Activated T-cell treated with anti-CD3 and anti-CD28 coated beads for 48 hours (primary cell): ENCODE data around the gene NEURL1B.
"Not testable (repeated sequence)": the region's sequence is repeated elsewhere in the genome, so short reads cannot be mapped to it uniquely, and the experiment has no call there.

Source experiments
- DNase-seq: peaks from one replicate; pipeline ENCODE4 v3.0.0-alpha.2; 2020; ENCODE audit warnings: low read depth

The NEURL1B gene, protein sequence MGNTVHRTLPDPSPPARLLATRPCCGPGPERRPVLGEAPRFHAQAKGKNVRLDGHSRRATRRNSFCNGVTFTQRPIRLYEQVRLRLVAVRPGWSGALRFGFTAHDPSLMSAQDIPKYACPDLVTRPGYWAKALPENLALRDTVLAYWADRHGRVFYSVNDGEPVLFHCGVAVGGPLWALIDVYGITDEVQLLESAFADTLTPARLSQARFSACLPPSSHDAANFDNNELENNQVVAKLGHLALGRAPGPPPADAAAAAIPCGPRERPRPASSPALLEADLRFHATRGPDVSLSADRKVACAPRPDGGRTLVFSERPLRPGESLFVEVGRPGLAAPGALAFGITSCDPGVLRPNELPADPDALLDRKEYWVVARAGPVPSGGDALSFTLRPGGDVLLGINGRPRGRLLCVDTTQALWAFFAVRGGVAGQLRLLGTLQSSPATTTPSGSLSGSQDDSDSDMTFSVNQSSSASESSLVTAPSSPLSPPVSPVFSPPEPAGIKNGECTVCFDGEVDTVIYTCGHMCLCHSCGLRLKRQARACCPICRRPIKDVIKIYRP

GRCh38 chr5:172640822-172641358 is at the start of gene NEURL1B:
TSS of gene NEURL1B (plus strand) at chr5:172641263. CDS start at chr5:172641407, 144 bp downstream.
- peak; percentile 54 for DNase-seq

DNA sequence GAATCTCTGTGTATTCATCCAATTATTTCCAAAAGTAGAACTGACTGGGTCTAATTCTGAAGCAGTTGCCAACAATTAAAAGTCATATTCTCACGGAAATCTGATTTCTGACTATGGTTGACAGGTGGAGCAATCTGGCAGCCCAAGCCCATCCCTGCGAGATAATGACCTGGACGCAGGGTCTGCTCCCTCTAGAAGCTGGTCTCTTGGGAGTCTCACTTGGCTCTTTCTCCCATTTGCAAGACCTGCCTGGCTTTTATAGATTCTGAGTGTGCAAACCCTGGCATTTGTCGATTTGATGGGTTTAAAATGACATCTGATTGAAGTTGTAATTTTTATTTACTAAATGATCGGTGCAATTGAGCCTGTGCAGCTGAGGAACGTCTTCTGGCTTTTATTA is 49.4 kb upstream of the NEURL1B start:
- DNase-seq = no peak

DNA sequence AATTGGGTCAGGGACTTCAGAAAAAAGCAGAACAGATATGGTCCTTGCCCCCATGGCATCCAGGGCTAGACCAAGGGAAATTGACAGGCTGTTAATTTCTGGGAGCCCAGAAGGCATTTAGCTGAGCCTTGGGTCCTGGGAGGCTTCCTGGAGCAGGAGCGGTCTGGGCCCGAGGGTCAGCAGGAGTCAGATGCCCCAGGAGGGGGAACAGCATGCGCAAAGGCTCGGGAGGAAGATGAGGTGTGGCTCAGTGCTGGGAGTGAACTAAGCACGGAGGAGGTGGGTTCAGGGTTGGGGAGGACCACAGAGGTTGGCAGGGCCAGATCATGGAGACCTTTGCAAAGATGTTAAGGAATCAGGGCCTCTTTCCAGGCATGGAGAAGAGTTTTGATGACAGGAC is 48.2 kb upstream of the NEURL1B start:
- no peak for DNase-seq

GRCh38 chr5:172593306-172593705 is 47.8 kb upstream of the NEURL1B start:
- DNase-seq = no peak

DNA sequence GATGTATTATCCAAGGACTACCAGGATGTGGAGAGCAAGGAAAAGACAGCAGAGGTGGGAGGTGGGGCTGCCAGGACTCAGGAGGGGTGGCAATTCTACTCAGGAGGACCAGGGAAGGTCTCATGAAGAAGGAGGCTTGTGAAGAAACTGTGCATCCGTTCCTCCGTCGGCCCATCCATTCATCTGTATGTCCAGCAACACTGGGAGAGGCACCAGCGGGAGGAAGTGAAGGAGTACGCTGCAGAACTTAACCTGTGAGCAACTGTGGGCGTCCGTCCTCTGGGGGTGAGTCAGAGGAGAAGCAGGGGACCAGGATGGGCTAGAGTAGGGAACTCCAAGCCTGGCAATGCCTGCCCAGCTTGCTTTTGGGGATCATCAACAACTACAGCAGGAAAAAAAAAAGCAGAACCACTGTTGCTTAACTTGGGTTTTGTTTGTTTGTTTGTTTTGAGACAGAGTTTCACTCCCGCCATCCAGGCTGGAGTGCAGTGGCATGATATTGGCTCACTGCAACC is 47.3 kb upstream of the NEURL1B start:
- no peak for DNase-seq

GRCh38 chr5:172594431-172594830 is 46.6 kb upstream of the NEURL1B start:
- DNase-seq = no peak

GRCh38 chr5:172594867-172595466 is 46.1 kb upstream of the NEURL1B start:
- DNase-seq = no peak

GRCh38 chr5:172595596-172596455 is 45.2 kb upstream of the NEURL1B start:
- DNase-seq = no peak

GRCh38 chr5:172596638-172597231 is 44.3 kb upstream of the NEURL1B start:
- no peak for DNase-seq

DNA sequence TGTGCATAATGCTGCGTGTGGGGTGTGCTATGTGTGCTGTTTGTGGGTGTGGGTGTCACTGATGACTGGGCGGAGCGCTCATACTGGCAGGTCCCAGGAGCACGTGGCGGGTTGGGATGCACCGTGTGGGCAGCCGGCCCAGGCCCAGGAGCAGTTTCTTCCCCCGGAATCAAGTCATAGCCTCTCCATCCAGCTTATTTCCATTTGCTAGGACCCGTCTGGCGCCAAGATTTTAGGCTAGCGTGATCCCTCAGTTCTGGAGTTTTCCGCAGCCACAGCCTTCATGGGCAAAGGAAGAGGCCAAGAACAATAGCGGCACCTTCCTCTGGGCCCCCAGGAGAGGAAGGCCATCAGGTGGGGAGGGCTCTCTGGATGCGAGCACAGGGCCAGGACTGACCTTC is 43.3 kb upstream of the NEURL1B start:
- no peak for DNase-seq

DNA sequence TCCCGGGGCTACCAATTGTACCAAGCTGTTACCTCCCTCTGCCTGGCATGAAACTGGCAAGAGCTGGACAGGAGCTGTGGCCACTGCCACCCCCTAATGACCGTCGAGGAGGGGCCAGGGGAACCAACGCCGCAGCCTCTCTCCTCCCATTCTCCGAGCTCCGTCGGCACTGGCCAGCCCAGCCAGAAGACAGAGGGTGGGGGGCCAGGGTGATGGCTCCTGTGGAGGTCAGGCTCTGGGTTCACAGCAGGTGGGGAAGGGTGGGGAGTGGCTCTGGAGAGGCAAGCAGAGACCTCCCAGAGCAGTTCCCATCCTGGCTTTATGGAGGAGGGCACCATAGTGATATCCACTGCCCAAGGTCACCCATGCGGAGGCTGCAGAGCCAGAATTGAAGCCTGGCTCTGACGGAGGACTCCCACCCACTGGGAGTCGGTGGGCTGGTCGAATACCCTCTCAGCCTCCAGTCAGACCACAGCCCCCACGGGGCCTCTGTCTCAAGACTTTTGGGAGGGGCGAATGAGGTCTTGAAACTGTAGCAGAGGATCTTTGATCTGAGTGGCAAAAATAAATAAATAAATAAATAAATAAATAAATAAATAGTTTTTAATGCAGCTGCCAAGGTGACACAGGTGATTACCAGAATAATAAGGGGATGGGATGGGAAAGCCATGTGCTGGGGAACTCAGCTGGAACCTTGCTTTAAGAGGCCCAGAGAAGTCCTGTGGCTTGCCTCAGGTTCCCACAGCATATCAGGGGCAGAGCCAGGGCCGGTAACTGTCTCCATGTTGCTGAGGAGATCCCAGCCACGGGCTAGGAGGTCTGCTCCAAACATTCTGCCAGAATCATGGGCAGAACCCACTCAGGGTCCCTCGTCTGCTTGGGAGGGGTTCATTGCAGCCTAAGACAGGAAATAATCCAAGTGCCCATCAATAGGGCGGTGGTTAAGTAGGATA is 42.5 kb upstream of the NEURL1B start:
- no peak for DNase-seq

DNA sequence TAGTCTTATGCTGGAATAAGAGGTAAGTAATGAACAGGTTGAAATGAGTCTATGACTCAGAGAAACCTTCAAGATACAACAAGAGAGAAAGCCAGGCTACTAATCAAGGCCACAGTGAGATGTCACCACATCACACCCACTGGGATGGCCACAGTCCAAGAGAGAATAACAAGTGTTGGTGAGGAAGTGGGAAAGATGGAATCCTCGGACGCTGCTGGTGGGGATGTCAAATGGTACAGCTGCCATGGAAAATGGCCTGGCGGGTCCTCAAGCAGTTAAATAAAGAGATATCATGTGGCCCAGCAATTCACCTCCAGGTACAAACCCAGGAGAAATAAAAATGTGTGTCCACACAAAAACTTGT is 41.9 kb upstream of the NEURL1B start:
- no peak for DNase-seq

DNA sequence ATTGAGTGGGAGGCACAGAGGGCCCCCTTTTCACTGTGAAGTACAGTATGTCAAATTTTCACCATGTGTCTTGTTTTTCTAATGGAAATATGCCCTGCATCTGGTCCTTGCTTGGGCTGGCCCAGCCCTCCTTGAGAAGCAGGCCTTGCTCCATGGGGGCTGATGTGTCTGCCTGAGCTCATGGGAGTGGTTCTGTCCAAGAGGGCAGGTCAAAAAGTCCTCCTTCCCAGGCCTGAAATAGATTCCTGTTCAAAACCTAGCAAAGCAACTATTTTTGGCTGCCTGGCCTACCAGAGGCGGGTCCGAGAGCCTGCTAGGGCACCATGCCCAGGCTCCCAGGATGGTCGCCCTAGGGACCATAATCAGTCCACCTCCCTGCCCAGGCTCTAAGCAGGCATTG is 40.5 kb upstream of the NEURL1B start:
- DNase-seq = no peak

- not testable (repeated sequence) for DNase-seq
Measured at GRCh38 chr5:172601576-172601975, 39.5 kb upstream of the NEURL1B start.

GRCh38 chr5:172602783-172603231 is 38.3 kb upstream of the NEURL1B start:
- DNase-seq = no peak

- DNase-seq = no peak
Measured at GRCh38 chr5:172603251-172603806, 37.7 kb upstream of the NEURL1B start.

DNA sequence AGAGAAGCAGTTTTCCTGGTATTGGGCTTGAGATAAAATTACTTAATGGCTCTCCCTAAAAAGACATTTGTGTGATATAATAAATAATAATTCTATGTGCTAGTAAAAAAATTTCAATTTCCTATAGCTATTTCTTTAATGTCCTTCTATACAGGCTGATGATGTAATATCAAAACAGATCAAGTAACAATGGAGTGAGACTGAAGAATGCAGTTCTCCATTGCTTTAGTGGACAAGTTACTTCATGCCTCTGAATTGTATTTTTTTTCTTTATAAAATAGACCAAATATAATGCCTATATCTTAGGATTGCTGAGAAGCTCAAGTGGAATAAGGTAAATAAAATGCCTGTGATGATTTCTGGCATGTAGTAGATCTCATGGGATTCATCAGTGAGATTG is 35.6 kb upstream of the NEURL1B start:
- DNase-seq = no peak

GRCh38 chr5:172606156-172606785 is 34.8 kb upstream of the NEURL1B start:
- no peak for DNase-seq

- DNase-seq = no peak
Measured at GRCh38 chr5:172607213-172607793, 33.8 kb upstream of the NEURL1B start.
